GM12878 (cell line): ENCODE data around the gene DISC1. TPM values are rescaled to one million over a fixed set of nuclear protein-coding genes. Genes with fewer than 3 reads are reported as not detected.

ENCODE experiments used
- ATAC-seq: fragments of 200-7000 bp; cut with Tn5 transposase; 3 replicates; pipeline ENCODE4 v1.9.1; 2020; ENCODE audit warnings: mild to moderate bottlenecking, moderate library complexity
- BruUV-seq: library from RNA; stranded (reverse); fragments of 400-500 nt; replicated peaks from 2 replicates; lab custom pipeline; 2021; lab: Mats Ljungman, UMichigan
- CTCF ChIA-PET: fragments of 300-600 bp; sonication (Branson Sonifier 250); formaldehyde crosslinking; extraction: SDS; loops from one replicate; lab custom pipeline; 2021; ENCODE audit warnings: inconsistent platforms; lab: Yijun Ruan, JAX
- POLR2A ChIA-PET: fragments of 350-600 bp; formaldehyde crosslinking; extraction: SDS; loops from one replicate; lab custom pipeline; 2021; ENCODE audit warnings: inconsistent platforms; lab: Charles Lee
- RAD21 ChIA-PET: fragments of 300-600 bp; sonication (Branson Sonifier 250); formaldehyde crosslinking; loops from one replicate; lab custom pipeline; 2023; ENCODE audit warnings: antibody characterized with exemption; ENCODE audit not compliant: unreplicated experiment; lab: Charles Lee
- SMC1A ChIA-PET: fragments of 300-600 bp; sonication (Branson Sonifier 250); formaldehyde crosslinking; loops from one replicate; lab custom pipeline; 2023; ENCODE audit not compliant: unreplicated experiment, uncharacterized antibody; lab: Charles Lee
- DNase-seq: peaks from one replicate; pipeline ENCODE4 v3.0.0-alpha.2; 2011; ENCODE audit warnings: low read depth, low spot score
- FAIRE-seq: peaks from 3 replicates; lab custom pipeline; 2011; peaks lifted over from hg19 to GRCh38; lab: Jason Lieb, UNC
- H2AFZ ChIP-seq: 2 replicates; pipeline ENCODE4 v1.6.0; 2011; ENCODE audit warnings: low read depth, low read length, control low read depth; ENCODE audit not compliant: control insufficient read depth
- H3K27ac ChIP-seq: 2 replicates; pipeline ENCODE4 v1.5.1; 2011; ENCODE audit warnings: control low read depth; ENCODE audit not compliant: control insufficient read depth, insufficient read depth
- H3K27me3 ChIP-seq, 2 experiments: replicated peaks in 1 of 2; 2 replicates each; pipeline versions ENCODE4 v1.6.0 to v1.6.1; 2011; ENCODE audit warnings: low read length in 1 of 2; ENCODE audit not compliant: control insufficient read depth in 2 of 2, insufficient read depth in 2 of 2
- H3K36me3 ChIP-seq, 2 experiments: 2 replicates each; pipeline ENCODE4 v1.5.1; 2011; ENCODE audit warnings: low read length in 1 of 2; ENCODE audit not compliant: control insufficient read depth in 2 of 2, insufficient read depth in 2 of 2
- H3K4me1 ChIP-seq: 2 replicates; pipeline ENCODE4 v1.6.1; 2011; ENCODE audit warnings: mild to moderate bottlenecking, low read length, moderate library complexity, mixed read lengths; ENCODE audit not compliant: control insufficient read depth, insufficient read depth
- H3K4me2 ChIP-seq: 2 replicates; pipeline ENCODE4 v1.6.0; 2011; ENCODE audit warnings: control low read depth; ENCODE audit not compliant: control insufficient read depth, insufficient read depth
- H3K4me3 ChIP-seq: fragments of 200-600 bp; sonication (generic); 2 replicates; pipeline ENCODE4 v1.5.1; 2016
- H3K79me2 ChIP-seq: 2 replicates; pipeline ENCODE4 v1.6.0; 2011; ENCODE audit warnings: low read length; ENCODE audit not compliant: control insufficient read depth, insufficient read depth
- H3K9ac ChIP-seq: 2 replicates; pipeline ENCODE4 v1.8.0; 2011; ENCODE audit warnings: low read length, control low read depth, mixed read lengths; ENCODE audit not compliant: control insufficient read depth, insufficient read depth
- H3K9me3 ChIP-seq: replicated peaks from 3 replicates; pipeline ENCODE4 v1.5.1; 2011; ENCODE audit warnings: mild to moderate bottlenecking, low read length; ENCODE audit not compliant: control insufficient read depth, insufficient read depth
- H4K20me1 ChIP-seq: 2 replicates; pipeline ENCODE4 v1.6.0; 2011; ENCODE audit not compliant: control insufficient read depth, insufficient read depth
- RELA ChIP-seq: fragments of 450-650 bp; IDR thresholded peaks from 2 replicates; pipeline ENCODE4 v1.8.0; 2014; ENCODE audit warnings: borderline replicate concordance; ENCODE audit not compliant: partially characterized antibody
- SMAD5 ChIP-seq: IDR thresholded peaks from 2 replicates; pipeline ENCODE4 v1.6.1; 2016; ENCODE audit warnings: antibody characterized with exemption, low read depth
- WGBS: methylation state at CpG from one replicate; pipeline ENCODE4 v1.1.6; 2016; ENCODE audit warnings: low lambda C conversion rate; ENCODE audit not compliant: insufficient replicate concordance, insufficient coverage; ENCODE audit errors: missing lambda C conversion rate; 5-methylcytosine and 5-hydroxymethylcytosine counted together
- in situ Hi-C: fragments of 300-500 bp; cut with MboI; formaldehyde crosslinking; loops from 9 replicates; pipeline ENCODE4 v1.14.3; 2018; ENCODE audit warnings: mixed read lengths
- intact Hi-C: fragments of 100-400 bp; cut with micrococcal nuclease; formaldehyde crosslinking; loops from one replicate; pipeline ENCODE4 v1.14.2; 2022; ENCODE audit not compliant: unreplicated experiment
- polyA plus RNA-seq, 11 experiments: library from polyadenylated mRNA; depleted of rRNA in 4 of 11; unstranded in 6 of 11; stranded (reverse) in 5 of 11; fragments of >200 nt; fragmentation: Nextera tagmentation in 4 of 11; fragmentation: Illumina TruSeq in 1 of 11; extraction: Ambion mirVana in 4 of 11; extraction: Trizol in 1 of 11; gene quantifications; 1 replicate in 1 of 11; 2 replicates in 10 of 11; pipeline versions ENCODE4 v1.2.1 to v1.2.3, GENCODE V29; 2011 to 2016; ENCODE audit warnings: inconsistent platforms in 2 of 11, missing spikeins in 2 of 11, low read depth in 1 of 11
- total RNA-seq, 4 experiments: library from RNA; depleted of rRNA in 3 of 4; stranded (reverse); fragments of >200 nt in 3 of 4; fragmentation: Illumina TruSeq in 1 of 4; extraction: Trizol in 1 of 4; gene quantifications; 2 replicates each; pipeline versions ENCODE4 v1.2.1 to v1.2.3, GENCODE V29; 2013 to 2021
- TF ChIP-seq, protein P1 (sequence below): fragments of 450-650 bp; IDR thresholded peaks from 2 replicates; pipeline ENCODE4 v1.6.1; 2016; ENCODE audit warnings: mild to moderate bottlenecking

Gene DISC1
- total and polyA plus RNA-seq, 10 of the 15 experiments (the other 5 are each of a cell fraction or from before 2014, with no cell fraction given), result 0.05 to 0.72 (median 0.19) TPM; not detected in 1

DNA sequence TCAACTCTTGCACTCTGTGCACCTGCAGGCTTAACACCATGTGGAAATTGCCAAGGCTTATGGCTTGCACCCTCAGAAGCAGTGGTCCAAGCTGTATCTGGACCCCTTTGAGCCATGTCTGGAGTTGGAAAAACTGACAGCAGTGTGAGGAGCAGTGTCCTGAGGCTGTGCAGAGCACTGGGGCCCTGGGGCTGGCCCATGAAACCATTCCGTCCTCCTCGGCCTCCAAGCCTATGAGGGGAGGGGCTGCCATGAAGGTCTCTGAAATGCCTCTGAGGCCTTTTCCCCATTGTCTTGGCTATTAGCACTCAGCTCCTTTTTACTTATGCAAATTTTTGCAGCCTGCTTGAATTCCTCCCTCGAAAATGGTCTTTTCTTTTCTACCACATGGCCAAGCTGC lies 126.7 kb downstream of the DISC1 start:
- RAD21 ChIA-PET, result no interaction called here
- H3K79me2 ChIP-seq, result no peaks in the 10 kb centered on the region
- in situ Hi-C loops (no loop called here), intact Hi-C loops (no loop called here)
- BruUV-seq, result no TSS peak
- ATAC-seq (no peak), FAIRE-seq (no peak), DNase-seq (no peak)
- H3K9me3 ChIP-seq, result peaks cover 2% of the 10 kb centered on the region; the same call in 1 of the 3 replicates
- no peaks in the 10 kb centered on the region for H3K36me3 ChIP-seq
- H2AFZ ChIP-seq, result no peak overlapping the region
- no peaks in the 10 kb centered on the region for H4K20me1 ChIP-seq
- SMC1A ChIA-PET, result no interaction called here
- H3K4me3 ChIP-seq, result no peak overlapping the region
- CTCF ChIA-PET, result interaction anchor here (0.6 kb wide), 1 partner anchor 1136 kb away, joined by 3 read pairs; no protein-coding TSS in a partner anchor
- no peak overlapping the region for H3K4me2 ChIP-seq
- TF ChIP-seq SMAD5, result no peak
- H3K9ac ChIP-seq, result no peak overlapping the region
- no peaks in the 10 kb centered on the region for H3K4me1 ChIP-seq
- WGBS, result 36% methylated on average over 3 of the region's 3 CpGs
- POLR2A ChIA-PET, result interaction anchor here (0.6 kb wide), 1 partner anchor 68 kb away, joined by 3 read pairs; no protein-coding TSS in a partner anchor
- H3K27ac ChIP-seq, result no peak overlapping the region
- H3K27me3 ChIP-seq, result no peaks in the 10 kb centered on the region; a peak in 1 of 4 replicates

DNA sequence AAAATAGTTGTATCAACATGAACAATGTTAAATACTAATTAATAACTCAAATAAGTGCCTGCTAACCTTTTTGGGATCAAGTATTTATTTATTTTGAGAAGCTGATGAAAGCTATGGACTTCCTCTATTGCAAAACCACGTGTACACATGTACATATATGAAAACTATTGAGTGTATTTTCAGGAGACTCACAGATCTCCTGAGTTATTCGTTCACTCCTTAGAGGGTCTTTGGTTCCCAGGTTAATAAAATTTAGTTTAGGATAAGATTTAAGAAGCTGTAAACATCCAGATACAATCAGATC lies 130.5 kb downstream of the DISC1 start:
- Histone ChIP-seq H3K27ac (no peak overlapping the region), H3K27me3 (no peaks in the 10 kb centered on the region; a peak in 1 of 4 replicates), H3K36me3 (no peaks in the 10 kb centered on the region)
- CTCF ChIA-PET, result interaction anchor here (0.6 to 3.7 kb wide), 18 partner anchors 10 to 187 kb away, joined by 3 to 41 read pairs (median 4); no protein-coding TSS in a partner anchor
- no peak for TF ChIP-seq RELA
- TF ChIP-seq, protein P1, sequence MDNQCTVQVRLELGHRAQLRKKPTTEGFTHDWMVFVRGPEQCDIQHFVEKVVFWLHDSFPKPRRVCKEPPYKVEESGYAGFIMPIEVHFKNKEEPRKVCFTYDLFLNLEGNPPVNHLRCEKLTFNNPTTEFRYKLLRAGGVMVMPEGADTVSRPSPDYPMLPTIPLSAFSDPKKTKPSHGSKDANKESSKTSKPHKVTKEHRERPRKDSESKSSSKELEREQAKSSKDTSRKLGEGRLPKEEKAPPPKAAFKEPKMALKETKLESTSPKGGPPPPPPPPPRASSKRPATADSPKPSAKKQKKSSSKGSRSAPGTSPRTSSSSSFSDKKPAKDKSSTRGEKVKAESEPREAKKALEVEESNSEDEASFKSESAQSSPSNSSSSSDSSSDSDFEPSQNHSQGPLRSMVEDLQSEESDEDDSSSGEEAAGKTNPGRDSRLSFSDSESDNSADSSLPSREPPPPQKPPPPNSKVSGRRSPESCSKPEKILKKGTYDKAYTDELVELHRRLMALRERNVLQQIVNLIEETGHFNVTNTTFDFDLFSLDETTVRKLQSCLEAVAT, result no peak
- TF ChIP-seq, all 136 proteins: peak for 0
- H3K4me2 ChIP-seq, result no peak overlapping the region
- no peaks in the 10 kb centered on the region for H4K20me1 ChIP-seq
- no peak overlapping the region for H3K4me3 ChIP-seq
- POLR2A ChIA-PET, result no interaction called here
- WGBS, result 0% methylated on average over 2 of the region's 2 CpGs
- no peaks in the 10 kb centered on the region for H3K4me1 ChIP-seq
- H2AFZ ChIP-seq, result no peak overlapping the region
- SMC1A ChIA-PET, result interaction anchor here (0.9 to 1.4 kb wide), 4 partner anchors 9 to 1483 kb away, joined by 3 read pairs; no protein-coding TSS in a partner anchor
- ATAC-seq, result peak; percentile 57
- no peak overlapping the region for H3K9ac ChIP-seq
- peaks cover 2% of the 10 kb centered on the region; the same call in 1 of the 3 replicates for H3K9me3 ChIP-seq
- intact Hi-C loops (loop anchor here (1.0 kb wide), 1 partner anchor 49 kb away; no protein-coding TSS in a partner anchor), in situ Hi-C loops (no loop called here)
- no peaks in the 10 kb centered on the region for H3K79me2 ChIP-seq
- no peak for FAIRE-seq
- no peak for DNase-seq
- RAD21 ChIA-PET, result interaction anchor here (0.9 to 2.0 kb wide), 4 partner anchors 11 to 51 kb away, joined by 3 to 13 read pairs (median 4); no protein-coding TSS in a partner anchor
- no TSS peak for BruUV-seq
